Ovary (tissue), 10 donors: ENCODE results near the gene UGT1A4. TPM values are rescaled to one million over a fixed set of nuclear protein-coding genes. Genes with fewer than 3 reads are reported as not detected.

Source experiments
- DNase-seq, 5 donors: peaks; one replicate each; pipeline ENCODE4 v3.0.0-alpha.2; 2019 to 2020
- H3K27ac ChIP-seq, 2 donors: fragments of 200-600 bp; one replicate each; pipeline versions ENCODE4 v1.5.1 to v1.8.0; 2019 to 2022
- H3K27me3 ChIP-seq: fragments of 200-600 bp; one replicate; pipeline ENCODE4 v1.8.0; 2022
- H3K36me3 ChIP-seq: fragments of 200-600 bp; sonication (generic); one replicate; pipeline ENCODE4 v1.5.1; 2019
- H3K4me1 ChIP-seq: one replicate; pipeline ENCODE4 v1.8.1; 2013; ENCODE audit warnings: mild to moderate bottlenecking, moderate library complexity; ENCODE audit not compliant: insufficient read depth
- H3K4me3 ChIP-seq: fragments of 200-600 bp; sonication (generic); one replicate; pipeline ENCODE4 v1.5.1; 2017
- H3K9me3 ChIP-seq, 2 donors: fragments of 200-600 bp in 1 of 2; sonication (generic) in 1 of 2; one replicate each; pipeline versions ENCODE4 v1.5.1 to v1.8.1; 2013 to 2019; ENCODE audit warnings: mild to moderate bottlenecking in 1 of 2, moderate library complexity in 1 of 2
- EP300 ChIP-seq: sonication (generic); formaldehyde crosslinking; IDR thresholded peaks from one replicate; pipeline ENCODE4 v1.6.1; 2017; ENCODE audit warnings: antibody characterized with exemption
- POLR2A ChIP-seq: fragments of 450-650 bp; IDR thresholded peaks from one replicate; pipeline ENCODE4 v1.6.1; 2017; ENCODE audit warnings: antibody characterized with exemption, mild to moderate bottlenecking, moderate library complexity
- WGBS, 3 donors: extraction: QIAGEN DNeasy Blood & Tissue Kit in 1 of 3; methylation state at CpG; one replicate each; pipeline versions ENCODE4 v1.1.5 to v1.1.7; 2013 to 2017; 5-methylcytosine and 5-hydroxymethylcytosine counted together
- intact Hi-C, 4 donors: fragments of 100-400 bp; cut with DNase I; formaldehyde crosslinking; loops; one replicate each; pipeline versions ENCODE4 v1.11.0 to v1.15.1; 2022 to 2023
- long read RNA-seq, 3 donors: library from polyadenylated mRNA in 2 of 3; unstranded in 2 of 3; transcript quantifications; one replicate each; pipeline ENCODE4 v2.0.0 and lab custom pipeline, GENCODE V29; 2021 to 2026
- polyA plus RNA-seq, 2 donors: library from polyadenylated mRNA; stranded (reverse); fragments of 200-250 nt in 1 of 2; fragments of 350-450 nt in 1 of 2; fragmentation: Illumina TruSeq in 1 of 2; extraction: RNeasy Lipid Tissue Mini Kit (QIAGEN cat#74804) in 1 of 2; gene quantifications; one replicate each; pipeline ENCODE4 v1.2.3, GENCODE V29; 2013 to 2014
- total RNA-seq, 7 donors: library from RNA; depleted of rRNA in 2 of 7; stranded (reverse); fragments of >200 nt in 2 of 7; fragmentation: NEBNext Ultra II Directional in 3 of 7; extraction: Animal tissue kit (Norgen Biotek cat#: 25700) in 3 of 7; gene quantifications; one replicate each; pipeline versions ENCODE4 v1.1.0 to v1.2.4, GENCODE V29; 2016 to 2023
- TF ChIP-seq, protein P1 (sequence below), 3 donors: fragments of 450-650 bp in 2 of 3; fragments of 200-600 bp in 1 of 3; IDR thresholded peaks; one replicate each; pipeline versions ENCODE4 v1.5.1 to v1.8.0; 2016 to 2022; ENCODE audit warnings: antibody characterized with exemption in 3 of 3, mild to moderate bottlenecking in 1 of 3
- donor health status: DM: no; HTN: no; CAD: no; lungs with moderate emphysema.
- donor health status: DM: no; HTN: no; CAD: no.
- donor health status: Bipolar disorder and iron deficiency.
- donor health status: DM: yes; HTN: yes; CAD: no.
- donor health status: DM: no; HTN: no; CAD: no.
- donor health status: DM: yes; HTN: yes; CAD: no.

The UGT1A4 gene
- total RNA-seq (under 1 TPM in 2 of 7 donors, not detected in 5; 0.11 to 0.36 TPM), polyA plus RNA-seq (not detected)
- long read RNA-seq, donor 1 = 0 reads
- long read RNA-seq, donor 2 = 0 reads
- long read RNA-seq, donor 3 = 0 reads

GRCh38 chr2:233718552-233718951, at the start of gene UGT1A4:
UGT1A4 (plus strand) TSS chr2:233718736; CDS start chr2:233718821, 85 bp downstream.
- intact Hi-C loops = no loop called here
- H3K4me1 ChIP-seq = no peaks in the 10 kb centered on the region
- TF ChIP-seq POLR2A (no peak), EP300 (no peak)
- TF ChIP-seq, protein P1, sequence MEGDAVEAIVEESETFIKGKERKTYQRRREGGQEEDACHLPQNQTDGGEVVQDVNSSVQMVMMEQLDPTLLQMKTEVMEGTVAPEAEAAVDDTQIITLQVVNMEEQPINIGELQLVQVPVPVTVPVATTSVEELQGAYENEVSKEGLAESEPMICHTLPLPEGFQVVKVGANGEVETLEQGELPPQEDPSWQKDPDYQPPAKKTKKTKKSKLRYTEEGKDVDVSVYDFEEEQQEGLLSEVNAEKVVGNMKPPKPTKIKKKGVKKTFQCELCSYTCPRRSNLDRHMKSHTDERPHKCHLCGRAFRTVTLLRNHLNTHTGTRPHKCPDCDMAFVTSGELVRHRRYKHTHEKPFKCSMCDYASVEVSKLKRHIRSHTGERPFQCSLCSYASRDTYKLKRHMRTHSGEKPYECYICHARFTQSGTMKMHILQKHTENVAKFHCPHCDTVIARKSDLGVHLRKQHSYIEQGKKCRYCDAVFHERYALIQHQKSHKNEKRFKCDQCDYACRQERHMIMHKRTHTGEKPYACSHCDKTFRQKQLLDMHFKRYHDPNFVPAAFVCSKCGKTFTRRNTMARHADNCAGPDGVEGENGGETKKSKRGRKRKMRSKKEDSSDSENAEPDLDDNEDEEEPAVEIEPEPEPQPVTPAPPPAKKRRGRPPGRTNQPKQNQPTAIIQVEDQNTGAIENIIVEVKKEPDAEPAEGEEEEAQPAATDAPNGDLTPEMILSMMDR (IDR thresholded peaks at IDR 0.05) = no peak

DNA sequence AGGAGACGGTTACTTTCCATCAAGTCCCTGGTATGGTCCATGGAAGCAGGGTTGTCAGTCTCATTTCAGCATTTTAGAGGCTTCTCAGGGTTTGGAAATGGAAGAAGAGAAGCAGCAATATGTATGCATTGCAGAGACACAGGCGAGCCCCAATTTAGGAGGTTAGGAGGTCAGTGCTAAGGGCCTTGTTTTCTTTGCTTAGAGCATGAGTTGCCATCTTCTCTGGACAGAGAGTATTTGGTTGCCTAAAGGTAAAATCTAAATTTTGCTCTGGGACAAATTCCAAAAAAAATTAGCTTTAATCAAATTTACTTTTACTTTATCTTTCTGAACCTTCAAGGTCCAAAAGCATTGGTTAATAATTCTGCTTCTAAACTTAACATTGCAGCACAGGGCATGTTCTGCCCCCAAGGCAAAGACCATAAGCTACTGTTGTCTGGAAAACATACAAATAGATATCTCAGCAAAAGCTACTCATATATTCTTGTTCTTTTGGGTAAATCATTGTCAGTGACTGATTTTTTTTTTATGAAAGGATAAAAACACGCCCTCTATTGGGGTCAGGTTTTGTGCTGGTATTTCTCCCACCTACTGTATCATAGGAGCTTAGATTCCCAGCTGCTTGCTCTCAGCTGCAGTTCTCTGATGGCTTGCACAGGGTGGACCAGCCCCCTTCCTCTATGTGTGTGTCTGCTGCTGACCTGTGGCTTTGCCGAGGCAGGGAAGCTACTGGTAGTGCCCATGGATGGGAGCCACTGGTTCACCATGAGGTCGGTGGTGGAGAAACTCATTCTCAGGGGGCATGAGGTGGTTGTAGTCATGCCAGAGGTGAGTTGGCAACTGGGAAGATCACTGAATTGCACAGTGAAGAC, 47.0 kb upstream of the UGT1A4 start, which contains the start of gene UGT1A9:
Gene UGT1A9 (plus strand): TSS at position 609 of the 872 bp plus-strand sequence. CDS start 37 bp downstream, at position 646.
- intact Hi-C loops = no loop called here
- Histone ChIP-seq H3K27ac (no peak within 1 kb of the TSS), H3K4me3 (no peak within 1 kb of the TSS), H3K36me3 (no peaks in the 10 kb centered on the region), H3K9me3 (no peaks in the 10 kb centered on the region), H3K4me1 (no peaks in the 10 kb centered on the region), H3K27me3 (no peaks in the 10 kb centered on the region)
- 78 to 84% (median 78%) methylated on average over 5 of the region's 5 CpGs for WGBS, 3 donors
- no peak for DNase-seq
- TF ChIP-seq EP300 (no peak), POLR2A (no peak)
- TF ChIP-seq, protein P1 (IDR thresholded peaks at IDR 0.05) = no peak

More at GRCh38 chr2:233718552-233718951, at the start of gene UGT1A4:
- no peaks in the 10 kb centered on the region for H3K9me3 ChIP-seq
- 77 to 81% (median 80%) methylated on average over 7 of the region's 7 CpGs for WGBS, 3 donors
- H3K36me3 ChIP-seq = no peaks in the 10 kb centered on the region
- H3K27ac ChIP-seq = no peak within 1 kb of the TSS
- DNase-seq = no peak
- H3K27me3 ChIP-seq = no peaks in the 10 kb centered on the region
- H3K4me3 ChIP-seq = no peak within 1 kb of the TSS

DNA sequence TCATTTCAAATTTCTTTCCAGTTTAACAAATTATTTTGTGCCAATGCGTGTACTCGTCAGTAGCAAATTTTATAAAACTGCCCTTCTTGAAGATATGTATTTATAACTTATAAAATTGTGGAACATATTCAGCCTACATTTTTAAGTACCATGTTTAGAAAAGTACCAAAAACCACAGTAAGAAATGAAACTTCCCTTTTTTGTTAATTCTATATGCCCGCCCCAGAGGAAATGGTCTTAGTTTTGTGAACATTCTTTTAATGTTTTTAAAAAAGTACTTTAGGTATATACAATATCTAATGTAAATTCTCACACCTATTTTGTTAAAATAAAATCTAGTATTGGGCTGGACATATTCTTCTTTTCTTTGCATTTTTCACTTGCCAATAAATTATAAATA, 45.6 kb upstream of the UGT1A4 start:
- WGBS, 3 donors = 74 to 88% (median 75%) methylated on average over 3 of the region's 3 CpGs
- H3K4me1 ChIP-seq = no peaks in the 10 kb centered on the region
- H3K27me3 ChIP-seq = no peaks in the 10 kb centered on the region
- DNase-seq = no peak
- no peak overlapping the region for H3K4me3 ChIP-seq
- no peaks in the 10 kb centered on the region for H3K9me3 ChIP-seq
- no peak overlapping the region for H3K27ac ChIP-seq
- TF ChIP-seq POLR2A (no peak), EP300 (no peak)
- TF ChIP-seq, protein P1 (IDR thresholded peaks at IDR 0.05) = no peak
- intact Hi-C loops = no loop called here
- H3K36me3 ChIP-seq = no peaks in the 10 kb centered on the region

DNA sequence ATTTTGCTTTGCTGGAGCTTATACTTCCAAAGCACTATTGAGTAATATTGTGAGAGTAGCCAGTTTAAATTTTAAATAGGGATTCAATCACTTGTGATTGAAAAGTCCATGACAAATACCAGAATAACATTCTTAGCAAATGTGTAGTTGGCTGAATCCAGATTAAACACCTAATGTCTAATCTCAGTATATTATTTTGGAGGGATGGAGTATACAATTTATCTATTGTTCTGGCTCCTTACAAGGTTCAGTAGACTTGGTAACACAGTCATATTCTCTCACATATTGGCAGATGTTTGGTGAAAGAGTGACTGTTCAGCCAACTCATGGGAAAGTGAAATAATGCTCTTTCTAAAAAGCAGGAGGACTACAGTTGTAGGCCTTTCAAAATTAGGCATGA, 44.6 kb upstream of the UGT1A4 start:
- Histone ChIP-seq H3K36me3 (no peaks in the 10 kb centered on the region), H3K27ac (no peak overlapping the region), H3K27me3 (no peaks in the 10 kb centered on the region), H3K9me3 (no peaks in the 10 kb centered on the region), H3K4me3 (no peak overlapping the region), H3K4me1 (no peaks in the 10 kb centered on the region)
- TF ChIP-seq POLR2A (no peak), EP300 (no peak)
- TF ChIP-seq, protein P1 (IDR thresholded peaks at IDR 0.05) = no peak
- DNase-seq = no peak
- intact Hi-C loops = no loop called here
